GM18526 (cell line): ENCODE results near the gene ZNF385B.

Source experiments
- POLR2A ChIP-seq: IDR thresholded peaks from 3 replicates; pipeline ENCODE4 v1.6.1; 2011; ENCODE audit not compliant: insufficient read length; ENCODE audit errors: extremely low read depth

ZNF385B gene

DNA sequence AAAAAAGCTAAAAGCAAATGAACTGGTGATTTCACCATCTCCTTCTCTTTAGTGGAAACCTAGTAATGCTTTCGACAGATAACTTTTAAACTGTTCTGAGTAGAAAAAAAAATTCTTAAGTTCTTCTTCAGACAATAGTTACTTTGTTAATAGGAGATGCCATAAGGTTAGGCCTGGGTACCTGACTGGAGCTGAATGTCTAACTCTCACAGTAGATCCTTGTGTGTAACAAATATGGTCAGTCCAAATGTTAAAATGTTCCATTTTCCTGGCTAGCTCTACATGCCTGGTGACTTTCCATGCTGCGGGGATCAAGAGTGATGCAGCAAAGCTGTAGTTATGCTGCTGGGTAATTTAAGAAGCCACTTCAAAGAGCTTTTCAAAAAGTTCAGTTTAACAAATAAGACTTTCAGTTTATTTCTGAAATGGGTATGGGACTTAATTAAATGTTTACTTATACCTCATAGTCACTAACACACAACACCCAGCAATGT is 332.8 kb downstream of the ZNF385B start:
- TF ChIP-seq POLR2A = no peak

DNA sequence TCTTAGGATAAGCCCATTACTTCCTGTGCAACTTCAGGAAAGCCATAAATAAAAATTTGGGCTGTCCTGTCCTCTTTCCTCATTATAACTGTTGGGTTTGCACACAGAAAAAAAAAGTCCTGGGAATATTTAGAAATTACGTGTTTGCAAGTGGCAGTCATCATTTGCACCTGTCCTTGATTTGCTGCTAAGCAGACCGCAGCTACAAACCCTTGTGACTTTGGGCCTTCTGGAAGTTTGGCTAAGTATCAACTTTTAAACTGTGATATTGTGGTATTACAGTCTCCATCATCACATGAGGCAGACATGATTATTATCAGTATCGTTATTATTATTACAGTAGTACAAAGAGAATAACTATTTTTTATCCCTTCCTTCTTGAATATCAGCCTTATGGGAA is 336.1 kb downstream of the ZNF385B start:
- TF ChIP-seq POLR2A = no peak

DNA sequence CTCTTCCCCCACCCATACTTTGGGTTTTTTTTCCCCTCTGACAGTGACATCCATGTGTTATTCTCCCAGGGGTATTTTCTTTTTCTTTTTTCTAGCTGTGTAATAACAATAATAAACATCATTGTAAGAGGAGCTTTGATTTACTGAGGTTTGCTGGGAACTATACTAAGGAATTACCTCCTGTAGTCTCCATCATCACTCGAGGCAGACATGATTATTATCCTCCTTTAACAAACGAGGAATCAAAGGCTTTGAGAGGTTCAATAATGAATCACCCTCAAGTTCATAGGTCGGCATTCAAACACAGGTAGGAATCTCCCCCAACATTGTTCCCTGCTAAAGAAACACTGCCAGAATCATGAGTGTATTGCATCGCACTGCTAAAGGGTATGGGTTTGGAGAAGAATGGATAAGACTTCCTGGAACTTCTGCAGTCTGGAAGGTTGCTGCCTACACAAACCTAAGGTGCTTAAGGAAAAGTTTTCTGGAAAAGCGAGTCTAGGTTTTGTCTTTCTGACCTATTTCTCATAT is 336.5 kb downstream of the ZNF385B start:
- TF ChIP-seq POLR2A = no peak

DNA sequence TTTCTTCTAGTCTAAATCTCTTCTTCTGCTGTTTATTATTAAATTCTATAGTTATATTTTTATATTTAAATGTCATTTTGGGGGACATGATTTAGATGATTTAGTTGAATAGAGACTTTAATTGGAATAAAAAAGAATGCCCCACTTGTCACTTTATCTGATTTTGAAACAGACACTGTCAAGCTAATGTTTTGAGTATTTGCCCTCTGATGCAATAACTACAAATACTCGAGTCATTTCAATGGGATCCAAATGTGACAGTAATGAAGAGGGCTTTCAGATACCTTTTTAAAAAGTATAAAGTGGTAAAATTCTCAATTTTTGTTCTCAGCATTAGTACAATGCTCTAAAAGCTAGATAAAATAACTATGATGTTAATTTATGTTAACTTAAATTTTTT is 339.5 kb downstream of the ZNF385B start:
- TF ChIP-seq POLR2A = no peak

DNA sequence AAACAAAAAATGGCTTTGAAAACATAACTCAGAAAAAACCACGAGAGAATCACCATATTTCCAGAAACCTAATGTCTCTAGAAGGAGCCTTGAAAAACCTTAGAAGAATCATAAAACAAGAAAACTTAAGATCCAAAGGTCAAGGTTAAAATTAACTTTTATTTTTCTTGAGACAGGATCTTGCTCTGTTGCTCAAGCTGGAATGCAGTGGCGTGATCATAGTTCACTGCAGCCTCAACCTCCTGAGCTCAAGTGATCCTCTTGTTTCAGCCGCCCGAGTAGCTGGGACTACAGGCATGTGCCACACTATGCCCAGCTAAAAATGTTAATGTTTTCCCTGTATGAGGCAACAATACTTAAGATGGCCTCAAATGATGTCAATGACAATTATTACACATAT is 342.6 kb downstream of the ZNF385B start:
- no peak for TF ChIP-seq POLR2A

DNA sequence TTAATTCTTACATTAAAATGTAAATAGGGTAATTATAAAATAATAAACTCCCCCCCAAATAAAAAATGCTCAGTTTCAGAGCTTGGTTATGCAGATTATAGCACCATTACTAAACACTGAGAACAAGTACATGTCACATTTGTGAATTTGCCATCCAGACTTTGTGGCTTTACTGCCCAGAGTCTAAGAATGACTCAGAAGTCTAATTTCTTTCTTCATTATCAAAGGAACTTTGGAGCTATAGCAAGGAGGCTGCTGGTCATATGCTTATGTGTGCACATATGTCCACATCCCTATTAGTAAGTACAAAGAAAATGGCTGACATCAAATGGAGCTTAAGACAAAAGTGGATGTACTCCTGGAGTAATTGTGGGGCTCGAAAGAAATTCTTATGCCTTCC is 348.2 kb downstream of the ZNF385B start:
- TF ChIP-seq POLR2A = no peak

DNA sequence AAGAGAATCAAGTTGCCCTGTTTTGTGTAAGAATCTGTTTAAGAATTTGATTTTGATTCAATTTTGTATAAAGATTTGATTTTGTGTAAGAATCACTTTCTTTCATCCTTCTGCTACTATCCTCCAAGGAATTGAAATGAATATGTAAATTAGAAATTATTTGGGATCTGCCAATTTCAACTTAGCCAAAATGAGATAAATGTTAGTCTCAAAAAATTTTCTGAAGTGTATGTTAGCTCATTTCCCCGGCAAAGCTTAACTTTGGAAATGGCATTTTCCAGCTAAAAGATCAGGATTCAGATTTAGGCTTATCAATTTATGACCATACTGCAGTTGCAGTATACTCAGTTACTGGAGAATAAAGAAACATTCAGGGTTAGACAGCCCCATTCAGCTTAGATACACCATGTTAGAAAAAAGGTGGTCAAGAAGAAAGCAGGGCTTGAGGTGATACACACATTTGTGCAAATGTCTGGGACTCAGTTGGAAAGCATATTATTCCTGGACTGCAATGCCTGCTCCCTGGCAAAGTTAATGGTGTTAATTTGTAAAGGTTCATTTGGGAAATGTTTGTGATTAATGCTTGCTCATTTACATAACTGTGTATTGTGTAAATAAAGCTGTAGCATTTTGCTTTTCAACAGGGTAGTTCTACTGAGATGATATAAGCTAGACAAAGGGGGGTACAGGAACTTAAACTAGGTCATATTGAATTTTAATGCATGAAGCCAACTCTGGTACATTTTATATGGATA is 349.0 kb downstream of the ZNF385B start:
- TF ChIP-seq POLR2A = no peak

DNA sequence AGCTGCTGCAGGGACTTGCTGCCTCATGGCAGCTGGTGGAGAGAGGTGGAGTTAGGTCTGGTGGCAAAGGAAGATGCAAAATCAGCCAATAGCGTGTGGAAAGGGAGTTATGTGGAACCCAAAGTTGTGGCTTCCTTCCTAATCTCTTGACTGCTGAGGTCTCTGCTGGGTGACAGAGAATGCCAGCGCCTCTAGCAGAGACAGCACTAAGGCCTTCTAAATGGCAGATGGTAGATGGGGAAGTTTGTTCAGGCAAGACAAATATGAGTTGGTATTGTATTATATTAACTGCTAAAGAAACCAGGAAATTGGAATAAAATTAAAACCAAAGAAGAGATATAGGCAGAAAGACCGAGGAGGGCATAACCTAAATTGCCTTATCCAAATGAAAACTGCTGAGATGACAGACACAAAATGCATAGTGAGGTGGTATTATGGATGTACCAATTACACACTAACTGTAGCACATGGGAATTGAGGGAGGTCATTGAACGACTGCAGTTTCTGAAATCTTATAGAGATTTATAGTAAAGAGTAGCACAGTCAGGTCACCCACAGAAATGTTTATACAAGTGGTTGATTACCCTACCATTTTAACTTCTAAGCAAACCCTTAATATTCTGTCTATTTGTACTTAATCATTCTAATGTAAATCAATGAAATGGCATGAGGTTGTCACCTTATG is 350.2 kb downstream of the ZNF385B start:
- TF ChIP-seq POLR2A = no peak

DNA sequence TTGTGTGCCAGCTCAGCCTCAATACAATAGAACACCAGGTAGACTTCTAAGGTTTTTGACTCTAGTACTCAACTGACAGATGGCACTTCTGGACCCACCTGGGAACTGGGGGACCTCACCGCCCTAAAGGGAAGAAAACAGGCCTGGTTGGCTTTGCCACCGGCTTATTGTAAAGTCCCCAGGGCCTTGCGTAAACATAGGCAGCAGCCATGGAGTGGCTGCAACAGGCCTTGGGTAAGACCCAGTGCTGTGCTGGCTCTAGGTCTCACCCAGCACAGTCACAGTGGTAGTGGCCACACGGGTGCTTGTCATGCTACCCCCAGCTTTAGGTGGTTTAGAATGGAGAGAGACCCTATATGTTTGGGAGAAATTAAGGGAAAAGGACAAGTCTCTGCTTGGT is 366.1 kb downstream of the ZNF385B start:
- TF ChIP-seq POLR2A = no peak

DNA sequence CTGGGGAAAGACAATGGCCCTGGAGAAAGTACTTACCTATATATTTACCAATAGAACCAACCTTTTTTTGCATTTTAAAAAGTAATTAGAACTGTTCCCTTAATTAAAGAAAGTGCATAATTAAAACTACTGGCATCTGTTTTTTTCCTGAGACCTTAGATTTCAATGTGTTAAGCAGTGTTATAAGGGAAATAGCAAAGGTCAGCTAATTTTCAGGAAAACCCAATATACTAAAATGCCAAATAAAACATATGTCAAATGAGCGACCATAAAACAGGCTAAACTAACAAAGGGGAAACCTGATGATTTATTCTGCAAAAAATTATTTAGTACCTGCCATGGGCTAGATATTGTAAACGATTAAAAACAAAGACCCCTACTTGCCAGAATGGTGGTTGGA is 372.8 kb downstream of the ZNF385B start:
- TF ChIP-seq POLR2A = no peak

DNA sequence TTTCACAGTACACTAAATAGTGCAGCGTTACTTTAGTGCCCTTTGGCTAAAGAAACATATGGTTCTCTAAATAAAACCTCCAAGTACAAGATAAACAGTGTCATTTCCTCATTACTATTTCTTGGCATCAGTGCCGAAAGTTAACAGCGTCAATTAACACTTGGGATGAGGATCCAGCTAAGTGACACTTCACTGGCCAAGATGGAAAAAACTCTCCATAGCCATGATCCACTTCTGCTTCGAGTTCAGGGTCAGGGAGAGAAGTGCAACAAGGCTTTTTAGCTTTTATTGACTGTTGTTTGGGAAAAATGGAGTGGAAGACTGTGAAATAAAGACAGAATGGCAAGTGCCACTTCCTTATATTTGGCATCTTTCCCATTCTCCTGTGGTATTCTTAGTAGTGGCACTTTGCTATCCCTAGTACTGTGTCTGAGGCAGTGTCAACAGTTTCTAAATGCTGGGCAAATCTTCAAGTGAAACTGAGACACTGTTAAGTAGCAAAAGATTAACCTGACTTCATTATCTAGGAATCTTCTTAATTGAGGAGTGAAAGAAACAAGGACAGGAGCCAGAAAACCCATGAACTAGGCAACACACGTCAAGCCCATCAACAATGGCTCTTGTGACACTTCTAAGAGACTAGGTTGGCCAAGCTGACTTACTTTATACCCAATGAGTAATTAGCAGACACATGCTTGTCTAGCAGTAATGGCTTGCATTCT is 374.2 kb downstream of the ZNF385B start:
- no peak for TF ChIP-seq POLR2A

DNA sequence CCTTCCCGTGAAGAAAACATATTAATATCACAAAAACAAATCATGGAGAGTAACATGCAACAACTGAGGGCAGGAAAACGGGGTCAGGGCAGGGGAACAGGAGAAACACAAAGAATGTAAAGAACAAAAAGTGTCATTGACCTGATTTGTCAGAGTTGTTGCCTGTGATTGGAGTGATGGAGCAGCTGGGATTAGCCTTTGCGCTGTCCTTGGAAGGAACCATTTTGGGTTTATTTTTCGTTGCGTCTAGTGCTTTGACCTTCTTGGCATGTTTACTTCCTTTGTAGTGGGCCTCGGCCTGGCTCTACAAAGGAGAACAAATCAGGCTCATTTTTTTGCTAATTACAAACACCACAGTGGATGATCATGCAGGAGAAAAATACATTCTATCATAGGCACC is 378.3 kb downstream of the ZNF385B start:
- no peak for TF ChIP-seq POLR2A

DNA sequence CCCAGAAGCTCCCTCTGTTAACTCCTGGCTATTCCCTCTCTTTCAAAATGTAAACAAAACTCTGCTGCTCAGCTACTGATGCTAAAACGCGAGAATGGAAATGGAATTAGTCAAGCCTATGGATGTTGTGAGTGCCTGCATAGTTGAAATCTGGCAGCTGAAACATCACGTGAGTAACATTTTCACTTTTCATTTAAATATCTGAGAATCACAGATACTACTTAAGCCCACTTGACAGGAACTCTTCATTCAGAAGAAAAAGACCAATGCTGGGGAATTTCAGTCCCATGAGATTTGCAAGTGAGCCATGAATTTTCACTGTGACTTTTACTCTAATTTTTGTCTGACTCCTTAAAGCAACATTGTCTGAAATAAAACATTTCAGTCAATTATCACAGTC is 381.5 kb downstream of the ZNF385B start:
- TF ChIP-seq POLR2A = no peak

DNA sequence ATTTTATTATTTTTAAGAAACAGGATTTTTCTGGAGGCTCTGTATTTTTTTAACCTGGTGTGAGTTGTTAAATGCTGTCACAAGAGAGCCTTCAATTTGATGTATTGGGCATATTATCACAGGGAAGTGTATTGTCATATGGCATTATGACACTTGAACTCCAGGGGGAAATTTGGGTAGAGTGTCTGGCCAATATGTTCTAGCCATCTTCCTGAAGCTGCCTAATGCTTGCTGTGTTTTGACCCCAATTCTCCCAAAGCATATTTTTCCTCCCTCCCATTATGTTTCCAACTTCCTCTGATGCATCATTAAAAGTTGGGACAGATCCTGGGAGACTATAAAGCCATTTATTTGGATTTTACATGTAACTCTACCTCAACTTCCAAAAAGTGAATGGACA is 382.6 kb downstream of the ZNF385B start:
- TF ChIP-seq POLR2A = no peak

DNA sequence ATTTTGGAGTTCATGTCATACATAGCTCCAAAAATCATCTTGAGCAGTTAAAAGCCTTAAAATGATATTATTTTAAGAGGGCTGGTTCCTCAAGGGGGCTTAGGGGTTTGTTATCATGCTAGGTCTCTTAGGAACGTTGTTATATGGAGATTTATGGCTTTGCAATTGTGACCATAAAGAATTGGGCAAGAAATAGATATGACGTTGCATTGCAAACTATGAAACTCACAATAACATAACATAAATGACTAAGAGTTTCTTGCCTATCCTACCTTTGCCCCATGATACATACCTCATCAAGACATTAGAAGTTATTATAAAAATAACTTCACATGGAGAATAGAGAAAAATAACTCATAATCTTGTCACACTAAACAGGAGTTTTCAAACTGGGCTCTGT is 390.4 kb downstream of the ZNF385B start:
- TF ChIP-seq POLR2A = no peak

DNA sequence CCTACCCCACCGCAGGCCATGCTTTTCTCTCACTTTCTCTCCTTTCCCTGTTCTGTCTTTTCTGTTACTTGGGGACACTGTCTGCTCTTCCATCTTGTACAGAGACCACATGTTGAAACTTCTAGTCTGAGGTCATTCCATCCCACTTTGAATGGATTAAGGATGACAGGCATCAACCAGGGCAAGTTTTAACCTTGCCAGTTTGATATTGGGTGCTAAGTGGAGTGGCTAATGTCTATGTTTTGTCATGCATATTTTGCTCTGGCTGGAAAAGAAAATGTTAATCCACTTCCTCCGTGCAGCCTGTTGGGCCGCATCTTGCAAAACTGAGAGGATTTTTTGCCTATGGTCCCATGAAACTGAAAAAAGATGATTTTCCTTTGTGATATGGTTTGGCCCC is 391.3 kb downstream of the ZNF385B start:
- TF ChIP-seq POLR2A = no peak
